GM19324 (cell line): ENCODE measurements around the gene SEC61A1.

Source experiments
- ATAC-seq: cut with Tn5 transposase; IDR thresholded peaks from one replicate; pipeline ENCODE4 v1.9.1; 2021; ENCODE audit warnings: mild to moderate bottlenecking, moderate library complexity; ENCODE audit not compliant: unreplicated experiment, low FRiP score

Gene SEC61A1

GRCh38 chr3:128076483-128077201 is 24.4 kb downstream of the SEC61A1 start:
- ATAC-seq = no peak

GRCh38 chr3:128077202-128077624 is 25.0 kb downstream of the SEC61A1 start:
- ATAC-seq = no peak

DNA sequence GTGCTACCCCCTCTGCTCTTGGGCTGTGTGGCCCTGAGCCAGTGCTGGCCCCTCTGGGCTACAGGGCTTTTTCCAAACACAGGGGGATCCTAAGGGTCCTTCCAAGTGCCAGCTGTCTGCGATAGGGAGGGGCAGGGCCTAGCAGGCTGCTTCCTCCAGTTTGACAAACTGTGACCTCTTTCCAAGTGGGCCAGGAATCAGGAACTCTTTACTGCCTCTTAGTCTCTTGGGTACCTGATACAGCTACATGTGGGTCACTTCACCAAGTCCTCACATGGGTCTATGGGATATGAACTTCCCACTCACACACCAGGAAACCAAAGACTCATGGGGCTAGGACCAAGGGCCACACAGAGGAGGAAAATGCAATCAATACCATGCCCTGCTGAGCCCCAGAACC is 25.4 kb downstream of the SEC61A1 start:
- ATAC-seq = no peak

DNA sequence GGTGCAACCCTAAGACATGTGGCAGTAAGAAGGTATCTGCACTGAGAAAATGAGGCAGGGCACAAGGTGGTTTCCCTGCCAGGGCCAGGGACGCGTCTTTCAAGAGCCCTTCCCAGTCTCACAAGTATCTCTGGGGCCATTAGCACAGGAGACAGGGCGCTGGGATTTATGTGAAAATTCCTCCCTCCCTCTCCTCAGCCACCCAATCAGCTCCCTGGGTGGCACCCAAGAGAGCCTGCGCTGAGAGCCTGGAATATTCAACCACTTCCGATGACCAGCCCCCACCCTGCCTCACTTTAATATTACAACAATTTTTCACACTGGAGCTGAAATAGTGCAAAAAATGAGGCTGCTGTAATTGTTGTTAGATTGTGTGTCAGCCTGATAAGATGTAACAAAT is 26.1 kb downstream of the SEC61A1 start:
- no peak for ATAC-seq

- ATAC-seq = no peak
These were observed 26.6 kb downstream of the SEC61A1 start for GRCh38 chr3:128078875-128079274.

DNA sequence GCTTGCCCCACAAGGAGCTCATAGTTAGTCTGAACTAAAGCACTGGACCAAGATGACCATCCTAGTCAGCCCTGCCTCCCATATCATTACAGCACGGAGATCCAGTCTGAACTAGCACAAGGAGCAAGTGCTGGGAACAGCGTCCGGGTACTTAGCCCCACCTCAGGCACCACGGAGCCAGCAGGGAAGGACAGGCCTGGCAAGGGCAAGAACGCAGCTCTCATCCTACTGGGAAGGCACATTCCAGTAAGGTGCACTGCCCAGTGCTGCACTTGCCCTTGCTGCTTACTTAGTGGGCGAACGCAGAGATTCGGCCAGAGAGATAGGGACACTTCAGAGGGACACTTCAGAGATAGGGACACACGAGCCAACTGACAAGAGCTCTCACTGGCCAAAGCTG is 27.6 kb downstream of the SEC61A1 start:
- ATAC-seq = no peak

DNA sequence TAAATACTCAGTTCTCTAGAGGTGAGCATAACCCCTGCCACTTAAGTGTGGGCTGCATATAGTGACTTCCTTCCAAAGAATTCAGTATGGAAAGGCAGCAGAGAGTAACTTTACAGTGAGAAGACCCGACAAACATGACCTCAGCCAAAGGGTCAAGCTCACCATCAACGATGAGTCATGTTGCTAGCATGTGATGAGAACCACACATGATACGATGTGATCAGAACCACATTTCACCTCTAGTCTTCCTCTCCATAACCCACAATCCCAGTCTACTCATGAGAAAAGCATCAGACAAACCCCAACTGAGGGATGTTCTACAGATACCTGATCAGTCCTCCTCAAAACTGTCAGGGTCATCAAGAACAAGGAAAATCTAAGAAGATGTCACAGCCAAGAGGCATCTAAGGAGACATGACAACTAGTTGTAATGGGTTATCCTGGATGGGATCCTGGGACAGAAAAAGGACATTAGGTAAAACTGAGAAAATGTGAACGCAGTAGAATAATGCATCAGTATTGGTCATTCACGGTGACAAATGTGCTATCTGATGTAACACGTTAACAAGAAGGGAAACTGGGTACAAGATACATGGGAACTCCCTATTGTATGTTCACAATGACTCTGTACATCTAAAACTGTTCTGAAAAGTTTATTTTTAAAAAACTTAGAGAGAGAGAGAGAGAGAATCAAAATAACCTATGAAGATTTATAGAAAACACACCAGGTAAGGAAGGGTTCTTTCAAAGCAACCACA is 28.3 kb downstream of the SEC61A1 start:
- ATAC-seq = no peak

DNA sequence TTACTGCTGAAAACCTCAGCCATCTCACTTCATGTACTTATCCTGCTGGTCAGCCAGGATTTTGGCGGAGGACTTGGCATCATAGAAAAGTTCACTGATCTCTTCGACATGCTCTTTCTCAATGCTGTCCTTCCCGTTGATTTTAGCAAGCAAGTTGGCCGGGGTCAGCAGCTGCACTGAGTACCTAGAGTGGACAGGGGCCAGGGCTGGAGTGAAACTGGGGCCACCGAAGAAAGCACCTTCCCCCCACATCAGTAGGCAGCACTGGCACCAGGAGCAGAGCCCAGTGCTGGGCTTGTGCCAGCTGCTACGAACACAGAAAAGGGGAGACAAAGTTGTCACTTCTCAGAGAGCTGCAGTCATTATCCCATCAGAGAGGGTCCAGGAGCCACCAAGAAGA is 29.0 kb downstream of the SEC61A1 start:
- ATAC-seq = no peak

- no peak for ATAC-seq
These were observed 29.6 kb downstream of the SEC61A1 start for GRCh38 chr3:128081846-128082245.

- ATAC-seq = no peak
These were observed 30.3 kb downstream of the SEC61A1 start for GRCh38 chr3:128082546-128082945.

DNA sequence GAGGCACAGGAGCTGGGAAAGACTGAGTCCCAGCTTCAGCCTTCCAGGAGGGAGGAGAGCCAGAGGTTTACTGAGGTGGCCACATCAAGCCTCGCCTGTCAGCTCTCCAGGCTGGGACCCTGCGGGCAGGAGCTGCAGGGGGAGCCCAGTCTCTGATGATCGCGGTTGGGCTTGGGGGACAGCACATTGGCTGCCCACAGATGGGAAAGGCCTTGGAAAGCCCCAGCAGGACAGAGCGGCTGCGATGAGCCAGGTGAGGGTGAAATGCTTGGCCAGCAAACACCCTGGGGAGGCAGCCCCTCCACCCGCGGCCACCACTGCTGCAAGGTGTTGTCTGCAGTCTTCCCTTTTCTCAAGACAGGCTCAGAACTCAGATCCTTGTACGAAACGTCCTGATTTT is 31.2 kb downstream of the SEC61A1 start:
- no peak for ATAC-seq

DNA sequence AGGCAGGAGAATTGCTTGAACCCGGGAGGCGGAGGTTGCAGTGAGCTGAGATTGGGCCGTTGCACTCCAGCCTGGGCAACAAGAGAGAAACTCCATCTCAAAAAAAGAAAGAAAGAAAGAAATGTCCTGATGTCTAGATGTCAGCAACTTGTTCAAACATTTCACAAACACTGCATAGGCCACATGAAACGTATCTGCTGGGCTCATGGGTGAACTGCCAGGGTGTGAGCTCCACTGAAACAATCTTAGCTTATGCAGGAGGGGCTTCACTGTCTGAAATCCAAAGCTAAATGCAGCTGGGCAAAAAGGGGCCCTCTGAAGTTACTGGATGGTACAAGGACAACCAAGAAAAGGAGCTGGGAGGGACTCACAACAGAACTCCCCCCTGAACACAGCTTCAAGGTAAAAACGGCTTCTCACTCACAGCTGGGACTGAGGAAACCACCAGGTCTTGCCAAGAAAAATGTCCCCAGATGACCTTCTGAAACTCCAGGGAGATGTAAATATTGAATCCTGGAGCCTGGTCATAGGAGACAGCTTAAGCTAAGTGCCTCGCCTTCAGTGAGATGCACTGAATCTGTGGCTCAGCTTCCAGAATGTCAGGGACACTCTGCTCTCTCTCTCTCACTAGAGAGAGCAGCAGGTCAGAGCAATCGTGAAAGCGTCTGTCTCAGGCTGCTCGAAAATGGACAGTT is 31.9 kb downstream of the SEC61A1 start:
- ATAC-seq = no peak

DNA sequence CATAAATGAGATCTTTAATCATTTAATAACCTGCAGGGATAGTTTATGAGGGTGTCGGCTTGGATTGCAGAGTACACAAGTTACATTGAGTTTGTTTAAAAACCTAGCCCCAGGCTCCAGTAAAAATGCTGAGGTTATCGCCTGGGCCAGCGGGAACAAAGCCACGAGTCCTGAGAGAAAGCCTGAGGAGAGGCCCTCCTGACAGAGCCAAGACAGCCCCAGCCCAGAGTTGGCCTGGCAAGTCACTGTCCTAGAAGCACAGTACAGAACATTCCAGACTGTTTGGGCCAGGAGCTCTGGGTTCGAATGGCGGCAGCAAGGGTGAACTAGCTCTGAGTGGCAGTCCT is 32.4 kb downstream of the SEC61A1 start:
- ATAC-seq = no peak

DNA sequence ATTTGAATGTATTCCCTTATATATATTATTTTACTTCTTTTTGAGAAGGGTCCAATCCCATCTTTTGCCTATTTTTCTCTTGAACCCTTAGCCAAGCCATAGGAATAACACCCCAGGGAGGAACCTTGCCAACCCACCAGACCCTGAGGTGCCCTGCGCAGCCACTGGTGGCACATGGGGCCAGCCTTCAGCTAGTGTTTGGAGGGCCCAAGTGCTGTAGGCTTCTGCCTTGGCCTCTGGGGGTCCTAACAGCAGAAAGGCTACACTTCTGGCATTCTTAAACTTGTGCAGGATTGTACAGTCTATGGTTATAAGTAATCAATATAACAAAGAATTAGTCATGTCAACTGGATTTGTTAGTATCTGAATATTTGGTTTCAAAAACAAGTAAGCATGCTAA is 36.9 kb downstream of the SEC61A1 start:
- ATAC-seq = no peak

- no peak for ATAC-seq
These were observed 39.3 kb downstream of the SEC61A1 start for GRCh38 chr3:128091586-128091985.

DNA sequence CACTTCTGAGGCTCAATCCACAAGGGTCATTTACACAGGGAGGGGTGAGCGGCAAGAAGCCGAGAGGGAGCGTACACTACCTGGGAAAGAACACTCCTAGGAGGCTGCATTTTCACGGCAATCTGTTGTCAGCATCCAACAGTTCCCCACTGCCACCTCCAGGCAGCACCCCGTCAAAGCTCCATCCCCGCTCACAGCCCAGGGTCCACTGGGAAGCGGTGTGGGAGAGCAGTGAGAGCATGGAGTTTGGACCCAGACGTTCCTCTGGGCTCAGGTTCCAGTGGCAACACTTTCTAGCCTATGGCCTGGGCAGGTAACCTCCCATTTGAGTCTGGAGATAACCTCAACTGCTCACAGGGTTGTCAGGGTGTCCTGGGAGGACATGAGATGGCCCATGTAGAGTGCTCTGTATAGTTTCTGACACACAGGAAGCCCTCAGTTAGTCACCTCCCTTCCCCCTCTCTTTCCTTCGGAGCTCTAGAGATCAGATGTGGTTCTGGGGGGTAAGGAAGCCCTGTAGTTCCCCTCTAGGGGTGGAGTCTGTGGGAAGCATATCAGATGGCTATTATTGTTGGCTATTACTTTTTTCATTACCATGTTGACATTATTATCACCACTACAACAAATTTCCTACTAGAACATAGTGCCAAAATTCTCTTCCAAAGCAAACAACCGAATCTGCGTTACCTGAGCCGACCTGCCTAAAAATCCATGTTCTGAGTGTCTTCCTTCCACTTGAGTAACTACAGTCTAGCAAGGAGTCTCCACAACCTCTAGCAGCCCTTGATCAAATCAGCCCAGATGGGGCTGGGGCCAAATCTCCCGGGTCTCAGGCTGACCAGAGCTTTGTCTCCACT is 42.3 kb downstream of the SEC61A1 start:
- no peak for ATAC-seq

DNA sequence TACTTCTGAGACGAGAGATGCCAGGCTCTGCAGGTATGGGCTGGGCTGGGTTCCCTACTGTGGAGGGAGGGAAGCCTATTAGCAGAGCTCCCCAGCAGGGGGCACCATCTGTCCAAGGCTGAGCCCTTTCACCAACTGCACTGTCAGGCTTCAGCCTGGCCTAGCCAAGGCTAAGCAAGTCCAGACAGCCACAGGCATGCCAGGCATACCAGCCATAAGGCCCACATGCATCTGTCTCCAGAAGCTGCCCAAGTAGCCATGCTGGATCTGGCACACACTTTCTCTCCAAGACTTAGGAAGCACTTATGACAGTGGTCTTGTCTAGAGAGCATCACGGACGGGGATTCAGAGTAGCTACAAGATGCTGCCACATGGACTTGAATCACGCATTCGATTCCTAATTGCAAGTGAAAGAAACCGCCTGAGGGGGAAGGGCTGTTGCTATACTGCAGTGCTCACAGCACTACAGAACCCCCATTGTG is 43.0 kb downstream of the SEC61A1 start:
- no peak for ATAC-seq

GRCh38 chr3:128098234-128098633 is 46.0 kb downstream of the SEC61A1 start:
- no peak for ATAC-seq

DNA sequence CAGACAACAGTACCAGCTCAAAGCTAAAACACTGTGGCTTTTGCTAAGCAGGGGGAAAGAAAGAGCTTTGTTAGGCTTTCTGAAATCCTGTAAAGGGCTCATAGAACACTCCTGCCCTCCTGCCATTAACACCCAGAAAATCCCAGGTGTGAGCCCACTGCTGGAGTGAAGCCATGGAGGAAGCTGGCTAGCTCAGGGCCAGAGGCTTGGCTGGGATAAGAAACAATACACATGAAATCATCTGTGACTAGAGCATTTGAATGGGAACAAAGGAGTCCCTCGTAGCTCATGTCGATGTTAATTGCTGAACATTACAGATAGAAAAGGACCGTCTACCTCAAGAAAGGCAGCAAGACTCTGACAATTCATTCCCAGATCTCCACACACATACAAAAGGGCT is 47.9 kb downstream of the SEC61A1 start:
- ATAC-seq = no peak

DNA sequence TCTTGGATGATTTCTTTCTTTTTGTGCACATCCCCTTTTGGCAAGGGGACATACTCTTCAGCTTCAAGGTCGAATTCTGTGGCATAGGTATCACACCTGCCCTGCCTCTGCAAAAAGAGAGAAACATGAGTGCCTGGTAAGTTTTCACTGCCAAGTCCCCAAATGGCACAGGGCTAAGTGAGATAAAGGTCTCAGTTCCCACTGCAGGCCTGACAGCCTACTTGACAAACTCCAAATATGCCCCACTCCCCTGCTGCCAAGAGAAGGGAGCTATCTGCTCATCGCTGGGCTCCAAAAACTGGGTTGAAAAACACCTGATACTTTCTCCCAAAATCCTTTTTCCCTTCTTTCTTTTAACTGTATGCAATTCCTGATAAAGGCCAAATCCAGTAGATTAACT is 48.4 kb downstream of the SEC61A1 start:
- ATAC-seq = no peak
